ENCODE measurements around the gene CHST5.
"Not testable (repeated sequence)": the region's sequence is repeated elsewhere in the genome, so short reads cannot be mapped to it uniquely, and the experiment has no call there.

Gene CHST5

GRCh38 chr16:75502916-75503605 is 32.8 kb downstream of the CHST5 start:
- no peak for DNase-seq

- DNase-seq: not testable (repeated sequence)
Measured at GRCh38 chr16:75501820-75502219, 34.1 kb downstream of the CHST5 start.

- DNase-seq: no peak
Measured at GRCh38 chr16:75501359-75501758, 34.5 kb downstream of the CHST5 start.

- DNase-seq: not testable (repeated sequence)
Measured at GRCh38 chr16:75498605-75499322, 37.1 kb downstream of the CHST5 start.

- no peak for DNase-seq
Measured at GRCh38 chr16:75497558-75497957, 38.4 kb downstream of the CHST5 start.

- no peak for DNase-seq
Measured at GRCh38 chr16:75495076-75495674, 40.7 kb downstream of the CHST5 start, which contains the start of gene CHST6. TSS of gene CHST6 (minus strand) at chr16:75495441. CDS start at chr16:75479828, 15,613 bp downstream.

GRCh38 chr16:75494661-75495075 is 41.2 kb downstream of the CHST5 start:
- no peak for DNase-seq

- no peak for DNase-seq
Measured at GRCh38 chr16:75494184-75494583, 41.7 kb downstream of the CHST5 start.

GRCh38 chr16:75491876-75492275 is 44.0 kb downstream of the CHST5 start:
- no peak for DNase-seq

GRCh38 chr16:75488322-75488721 is 47.6 kb downstream of the CHST5 start:
- DNase-seq: no peak

- no peak for DNase-seq
Measured at GRCh38 chr16:75486676-75487313, 49.1 kb downstream of the CHST5 start.

GRCh38 chr16:75486014-75486675 is 49.8 kb downstream of the CHST5 start:
- peak; percentile 63 for DNase-seq

GRCh38 chr16:75485230-75486013 is 50.5 kb downstream of the CHST5 start:
- DNase-seq: no peak

GRCh38 chr16:75483222-75483621 is 52.7 kb downstream of the CHST5 start:
- no peak for DNase-seq

- no peak for DNase-seq
Measured at GRCh38 chr16:75482434-75483205, 53.3 kb downstream of the CHST5 start.

- no peak for DNase-seq
Measured at GRCh38 chr16:75481475-75481874, 54.4 kb downstream of the CHST5 start.

- no peak for DNase-seq
Measured at GRCh38 chr16:75479421-75479990, 56.4 kb downstream of the CHST5 start.

Measured in NCI-H510A (cell line).